Stimulated activated CD8-positive, alpha-beta memory T cell treated with anti-CD3 and anti-CD28 coated beads, Interleukin-15, amount 100 ng/mL, for 48 hours (primary cell): ENCODE results near the gene RNF144A.
A peak's percentile ranks its signal among the peaks of the same experiment; 100 is the strongest.

Source experiments
- DNase-seq, 2 donors: peaks; one replicate each; pipeline ENCODE4 v3.0.0-alpha.2; 2020; ENCODE audit warnings: low read depth in 2 of 2

RNF144A gene

DNA sequence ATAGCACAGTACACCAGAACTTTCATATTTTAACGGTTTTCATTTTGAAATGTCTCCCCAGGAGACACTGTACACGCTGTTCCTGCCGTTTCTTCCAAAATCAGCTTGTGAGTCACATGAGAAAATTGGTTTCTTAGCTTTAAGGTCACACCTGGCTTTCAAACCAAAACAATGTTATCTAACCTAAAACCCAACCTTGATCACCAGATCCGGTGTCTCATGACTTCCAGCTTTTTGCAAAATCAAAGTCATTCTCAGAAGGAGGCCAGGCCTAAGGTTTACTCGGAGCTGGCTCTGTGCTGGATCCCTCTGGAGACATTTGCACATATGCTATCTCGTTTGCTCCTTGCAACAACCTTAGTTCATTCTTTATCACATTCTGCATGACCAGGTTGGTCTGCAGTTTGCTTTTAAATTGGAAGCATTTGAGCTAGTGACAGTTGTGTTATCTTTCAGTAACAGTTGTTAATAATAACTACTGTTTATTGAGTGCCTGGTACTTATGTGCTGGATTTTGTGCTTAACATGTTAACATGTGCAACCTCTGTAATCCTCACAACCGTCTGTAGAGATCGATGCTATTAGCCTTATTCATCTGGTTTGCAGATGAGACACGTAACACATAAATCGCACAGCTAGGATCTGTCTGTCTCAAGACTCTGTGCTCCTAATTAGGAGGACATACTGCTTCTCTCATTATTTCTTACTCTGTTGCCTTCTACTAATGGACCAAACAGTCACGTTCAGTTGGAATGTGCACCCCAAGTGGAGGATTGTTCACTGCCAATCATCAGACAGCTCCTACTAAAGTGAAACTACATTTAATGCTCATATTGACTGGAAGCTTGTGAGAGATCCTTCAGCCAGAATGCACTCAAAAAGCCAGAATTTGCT, 105.5 kb downstream of the RNF144A start:
- no peak for DNase-seq

DNA sequence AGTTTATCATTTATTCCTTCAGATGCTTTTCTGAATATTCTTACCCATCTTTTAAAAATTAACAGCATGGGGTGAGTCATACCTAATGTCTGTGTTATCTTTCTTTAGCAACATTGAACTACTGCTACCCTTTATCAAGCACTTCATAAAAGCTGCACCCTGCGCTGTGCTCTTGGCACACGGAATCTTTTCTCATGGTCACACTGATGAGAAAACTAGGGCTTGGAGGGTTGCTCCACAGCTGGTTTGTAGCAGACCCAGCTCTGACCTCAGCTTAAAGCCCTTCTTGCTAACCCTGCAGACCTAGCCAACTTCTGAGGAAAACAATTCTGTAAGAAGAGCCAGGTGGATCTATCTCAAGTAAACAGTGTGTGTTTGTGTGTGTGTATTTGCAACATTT, 106.3 kb downstream of the RNF144A start:
- no peak for DNase-seq

DNA sequence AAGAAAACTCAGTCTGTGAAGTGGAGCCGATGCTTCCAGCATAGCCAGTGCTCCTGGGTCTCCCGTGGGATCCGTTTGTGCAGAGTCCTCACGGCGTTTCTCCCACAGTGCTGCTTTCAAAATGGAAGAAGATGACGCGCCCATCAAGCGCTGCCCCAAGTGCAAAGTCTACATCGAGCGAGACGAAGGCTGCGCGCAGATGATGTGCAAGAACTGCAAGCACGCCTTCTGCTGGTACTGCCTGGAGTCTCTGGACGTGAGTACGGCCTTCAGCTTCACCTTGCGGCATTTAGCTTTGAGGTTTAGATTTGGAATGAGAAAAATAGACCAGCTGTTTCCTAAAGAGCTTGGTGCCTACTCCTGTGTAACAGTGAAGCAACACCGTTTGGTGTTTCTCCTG, 107.0 kb downstream of the RNF144A start:
- no peak for DNase-seq

DNA sequence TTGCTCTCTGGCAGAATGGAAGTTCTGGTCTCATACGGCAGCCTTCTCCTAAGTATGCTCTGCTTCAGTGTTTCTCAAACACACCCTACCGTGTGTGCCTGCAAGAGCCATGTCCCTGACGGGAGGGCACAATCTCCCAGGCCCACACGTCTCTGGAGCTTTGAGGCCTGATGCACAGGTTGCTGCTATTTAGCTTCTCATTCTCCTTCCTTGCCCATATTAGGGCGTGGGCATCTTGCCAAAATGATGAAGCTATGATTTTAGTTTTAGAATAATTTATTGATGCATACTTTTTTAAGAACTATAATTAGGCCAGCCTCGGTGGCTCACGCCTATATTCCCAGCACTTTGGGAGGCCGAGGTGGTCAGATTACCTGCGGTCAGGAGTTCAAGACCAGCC, 107.9 kb downstream of the RNF144A start:
- DNase-seq: no peak

DNA sequence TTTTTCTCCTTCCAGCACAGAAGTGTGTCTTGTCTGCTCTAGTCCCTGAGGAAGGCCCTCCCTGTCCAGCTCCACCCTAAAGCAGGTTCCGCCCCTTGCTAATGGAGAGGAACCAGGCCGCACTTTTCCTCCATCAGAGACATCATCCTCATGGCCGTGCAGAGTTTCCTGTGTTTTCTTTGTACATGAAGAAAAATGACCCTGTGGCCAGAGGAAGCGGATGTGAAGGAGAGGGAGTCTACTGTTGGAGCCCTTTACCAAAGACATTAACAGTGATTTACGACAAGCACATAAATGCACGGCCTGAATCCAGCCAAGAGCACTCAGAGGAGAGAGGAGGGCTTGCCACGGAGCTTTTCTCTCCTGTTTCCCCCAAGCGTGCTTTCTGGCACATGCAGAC, 109.5 kb downstream of the RNF144A start:
- no peak for DNase-seq

DNA sequence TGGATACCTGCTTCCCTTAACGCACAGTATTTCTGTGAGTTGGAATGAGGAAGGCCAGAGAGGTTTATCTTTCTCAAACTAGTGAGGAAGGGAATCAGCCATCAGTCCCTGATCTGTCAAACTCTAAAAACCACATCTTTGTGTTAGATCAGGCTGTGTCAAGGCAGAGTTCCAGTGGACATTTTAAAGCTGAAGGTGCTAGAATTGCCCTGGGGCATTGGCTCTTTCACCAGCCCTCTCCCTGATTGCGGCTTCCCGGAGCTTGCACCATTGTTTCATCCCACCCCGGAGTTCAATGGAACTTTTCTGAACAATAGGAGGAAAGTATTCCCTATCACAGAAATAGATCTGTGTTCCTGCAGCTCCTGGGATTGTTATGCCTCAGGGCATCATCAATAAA, 110.2 kb downstream of the RNF144A start:
- DNase-seq: no peak

DNA sequence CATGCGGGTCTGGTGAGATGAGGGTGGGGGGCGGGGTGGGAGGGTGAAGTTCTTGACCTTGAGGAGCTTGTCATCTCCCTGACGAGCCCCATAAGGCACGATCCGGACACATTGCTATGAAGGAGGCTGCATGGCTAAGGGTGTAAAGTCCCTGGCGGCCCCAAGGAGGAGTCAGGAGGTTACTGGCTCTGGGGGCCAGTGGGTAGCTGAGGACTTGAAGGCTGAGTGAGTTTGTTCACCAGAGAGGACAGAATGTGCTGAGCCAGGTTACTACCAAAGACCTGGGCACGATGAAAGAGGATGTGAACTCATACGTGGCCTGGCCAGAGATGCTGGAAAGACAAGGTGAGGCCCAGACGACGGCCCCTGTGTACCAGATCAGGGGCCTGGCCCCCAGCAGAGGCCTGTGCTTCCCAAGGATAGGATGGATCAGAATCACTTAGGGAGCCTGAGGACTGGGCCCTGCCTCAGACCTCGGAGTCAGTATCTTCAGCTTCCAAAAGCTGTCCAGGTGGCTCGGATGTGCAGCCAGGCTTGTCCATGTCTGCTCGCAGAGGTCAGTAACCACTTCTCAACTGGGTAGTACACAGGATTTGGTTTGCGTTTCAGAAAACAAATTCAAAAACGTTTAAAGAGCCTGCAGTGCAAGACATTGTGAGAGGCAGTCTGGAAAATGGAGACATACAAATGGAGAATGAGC, 110.9 kb downstream of the RNF144A start:
- DNase-seq: no peak

DNA sequence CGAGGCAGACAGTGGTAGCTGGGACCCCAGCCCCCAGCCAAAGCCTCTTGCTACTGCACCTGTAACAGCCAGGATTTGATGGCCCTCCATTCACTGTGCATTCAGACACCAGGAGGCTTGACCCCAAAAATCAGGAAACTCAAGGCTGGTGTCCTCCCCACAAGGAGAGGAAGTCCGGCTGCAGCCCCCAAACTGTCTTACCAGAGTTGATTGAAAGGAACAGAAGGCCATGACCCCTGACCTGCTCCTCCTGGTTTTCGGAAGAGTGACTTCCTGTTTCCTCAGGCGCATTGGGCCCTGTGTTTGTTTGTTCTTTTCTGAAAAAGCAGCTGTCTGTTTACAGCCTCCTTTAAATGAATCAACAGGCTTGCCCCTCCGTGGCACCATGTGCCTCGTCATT, 111.6 kb downstream of the RNF144A start:
- no peak for DNase-seq

DNA sequence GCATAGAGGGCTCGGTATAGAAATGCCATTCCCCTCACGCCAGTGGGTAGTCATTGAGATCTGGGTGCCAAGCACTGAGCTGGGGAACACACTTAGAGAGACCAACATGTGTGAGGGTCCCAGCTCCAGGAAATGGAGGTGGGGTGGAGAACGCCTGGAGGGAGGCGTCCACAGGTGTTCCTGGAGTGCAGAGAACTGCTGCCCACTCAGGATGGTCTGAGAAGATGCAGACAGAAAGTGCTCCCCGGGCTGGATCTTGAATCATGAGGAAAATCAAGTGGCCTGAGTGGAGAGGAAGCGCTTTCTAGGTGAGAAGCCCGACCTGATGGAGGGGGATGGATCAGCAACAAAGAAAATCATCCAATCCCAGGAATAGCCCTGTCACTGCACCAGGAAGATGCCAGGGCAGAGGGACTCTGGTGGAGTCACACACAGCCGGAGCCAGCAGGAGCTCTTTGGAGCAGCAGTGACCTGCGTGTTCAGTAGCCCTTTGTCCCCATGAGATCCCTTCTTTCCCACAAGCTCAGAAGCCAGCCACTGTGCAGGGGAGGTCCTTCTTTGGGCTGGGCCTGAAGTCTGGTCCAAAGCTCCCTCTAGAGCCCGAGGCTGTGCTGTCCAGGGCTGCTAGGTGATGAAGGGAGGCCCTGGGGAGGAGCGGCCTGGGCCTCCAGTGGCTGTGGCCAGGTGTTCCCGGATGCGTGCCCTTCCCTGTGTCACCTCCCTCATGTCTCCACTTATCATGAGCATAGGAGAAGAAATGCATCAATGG, 112.3 kb downstream of the RNF144A start:
- DNase-seq: no peak

DNA sequence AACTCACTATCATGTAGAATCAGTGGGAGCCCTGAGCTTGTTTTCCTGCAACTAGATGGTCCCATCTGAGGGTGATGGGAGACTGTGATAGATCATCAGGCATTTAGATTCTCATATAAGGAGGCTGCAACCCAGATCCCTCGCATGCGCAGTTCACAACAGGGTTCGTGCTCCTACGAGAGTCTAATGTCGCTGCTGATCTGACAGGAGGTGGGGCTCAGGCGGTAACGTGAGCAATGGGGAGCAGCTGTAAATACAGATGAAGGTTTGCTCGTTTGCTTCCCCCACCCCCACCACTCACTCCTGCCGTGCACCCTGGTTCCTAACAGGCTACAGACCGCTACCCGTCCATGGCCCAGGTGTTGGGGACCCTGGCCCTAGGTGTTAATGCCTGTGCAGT, 113.6 kb downstream of the RNF144A start:
- no peak for DNase-seq

DNA sequence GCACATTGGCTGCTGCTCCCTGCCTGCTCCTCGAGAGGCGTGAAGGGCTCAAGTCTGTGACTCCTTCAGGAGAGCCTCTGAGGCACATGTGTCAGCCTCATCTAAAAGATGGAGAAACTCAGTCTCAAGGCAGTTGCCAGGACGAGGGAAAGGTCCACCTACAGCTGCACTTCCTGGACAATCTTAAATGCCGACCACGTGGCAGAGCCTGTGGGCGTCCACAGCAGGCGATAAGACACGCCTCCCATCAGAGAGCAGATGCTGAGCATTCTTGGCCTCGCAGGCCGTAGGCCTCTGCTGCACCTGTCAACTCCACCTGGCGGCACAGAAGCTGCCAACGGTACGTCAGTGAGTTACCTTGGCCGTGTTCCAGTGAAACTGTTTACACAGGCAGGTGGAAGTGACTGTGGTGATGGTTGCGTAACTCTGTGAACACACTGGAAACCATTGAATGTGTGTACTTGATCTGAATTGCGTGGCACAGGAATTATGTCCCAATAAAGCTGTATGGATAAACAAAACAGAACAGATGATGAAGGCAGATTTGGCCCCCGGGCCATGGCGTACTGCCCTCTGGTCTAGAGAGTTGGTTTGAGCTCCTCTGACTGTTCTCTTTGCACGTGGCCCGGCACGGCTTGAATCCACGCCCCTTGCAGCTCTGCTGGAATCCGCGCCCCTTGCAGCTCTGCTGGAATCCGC, 114.5 kb downstream of the RNF144A start:
- DNase-seq: no peak

DNA sequence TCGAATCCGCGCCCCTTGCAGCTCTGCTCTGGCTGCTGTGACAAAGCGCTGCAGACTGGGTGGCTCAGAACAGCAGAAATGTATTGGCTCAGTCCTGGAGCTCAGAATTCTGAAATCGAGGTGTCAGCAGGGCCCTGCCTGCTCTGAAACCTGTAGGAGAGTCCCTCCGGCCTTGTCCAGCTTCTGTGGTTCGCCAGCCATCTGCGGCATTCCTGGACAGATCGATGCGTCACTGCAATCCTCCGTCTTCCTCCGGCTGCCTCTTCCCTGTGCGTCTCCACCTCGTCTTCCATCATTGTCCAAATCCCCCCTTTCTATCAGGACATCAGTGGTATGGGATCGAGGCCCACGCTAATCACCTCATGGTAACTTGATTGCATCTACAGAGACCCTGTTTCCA, 115.2 kb downstream of the RNF144A start:
- DNase-seq: no peak

DNA sequence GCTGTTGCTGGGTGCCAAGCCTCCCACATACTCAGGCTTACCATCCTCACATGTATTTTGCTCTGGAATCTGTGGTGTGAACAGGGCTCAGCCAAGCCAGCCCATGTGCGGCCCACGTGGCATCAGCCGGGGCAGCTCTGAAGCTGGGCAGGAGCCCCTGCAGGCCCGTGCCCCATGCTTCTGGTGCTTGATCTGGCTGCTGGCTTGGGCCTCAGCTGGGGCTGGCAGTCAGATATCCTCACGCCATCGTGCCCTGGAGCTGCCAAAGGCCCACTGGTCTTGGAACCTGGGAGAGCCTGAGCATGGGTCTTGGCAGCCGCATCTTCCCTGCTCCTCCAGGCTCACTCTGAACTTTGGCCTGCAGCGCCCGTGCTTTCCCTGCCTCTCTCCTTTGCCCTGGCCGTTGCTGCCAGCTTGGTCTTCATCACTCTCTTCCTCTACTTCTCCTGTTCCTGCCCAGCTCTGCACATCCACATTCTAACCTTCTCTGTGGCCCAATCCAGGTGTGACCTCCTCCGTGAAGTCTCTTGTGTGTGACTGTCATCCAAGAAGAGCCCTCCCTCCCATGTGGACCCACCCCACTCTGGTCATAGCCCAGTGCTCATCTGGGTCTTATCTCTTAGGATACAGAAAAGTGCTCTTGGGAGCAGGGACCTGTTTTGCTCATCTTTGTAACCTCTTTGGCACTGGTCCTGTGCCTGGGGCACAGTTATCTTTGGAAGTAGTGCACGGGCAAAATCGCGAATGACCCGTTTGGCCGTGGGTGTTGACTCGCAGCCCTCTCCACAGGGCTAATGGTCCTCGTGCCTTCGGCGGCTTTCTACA, 116.1 kb downstream of the RNF144A start:
- no peak for DNase-seq

DNA sequence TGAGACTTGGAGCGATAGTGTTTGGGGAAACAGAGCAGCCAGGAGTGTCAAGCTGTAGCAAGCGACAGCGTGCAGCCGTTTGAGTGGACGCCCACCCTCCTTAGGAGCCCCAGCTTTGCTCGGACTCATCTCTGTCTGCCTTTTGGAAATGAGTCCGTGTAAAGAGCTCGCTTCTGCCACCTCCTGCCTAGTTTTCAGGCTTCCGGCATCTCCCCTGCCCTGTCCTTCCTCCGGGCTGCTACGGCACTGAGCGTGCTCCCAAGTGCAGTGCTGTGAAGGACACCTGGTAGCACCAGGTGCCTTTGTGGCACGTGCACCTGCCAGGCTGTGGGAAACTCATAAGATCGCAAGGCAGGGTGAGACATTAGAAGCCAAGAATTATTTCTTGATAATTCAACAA, 117.1 kb downstream of the RNF144A start:
- no peak for DNase-seq

DNA sequence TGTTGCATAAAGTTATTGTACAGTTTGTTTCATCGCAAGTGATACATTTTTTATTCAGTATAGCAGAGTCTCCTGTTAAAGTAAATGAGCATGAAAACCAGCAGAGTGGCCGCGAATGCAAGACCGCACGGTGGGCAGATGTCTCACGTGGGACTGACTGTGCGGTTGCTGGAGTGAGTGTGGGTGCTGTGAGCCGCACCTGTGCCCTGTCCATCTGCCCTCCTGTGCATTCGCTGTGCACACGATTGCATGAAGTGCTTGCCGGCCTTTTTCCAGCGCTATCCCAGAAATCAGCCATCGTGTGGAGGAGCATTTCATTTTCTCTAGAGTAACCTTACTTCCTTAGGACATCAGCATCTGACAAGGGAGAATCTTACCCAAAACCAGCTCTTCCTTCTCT, 118.7 kb downstream of the RNF144A start:
- DNase-seq: no peak

DNA sequence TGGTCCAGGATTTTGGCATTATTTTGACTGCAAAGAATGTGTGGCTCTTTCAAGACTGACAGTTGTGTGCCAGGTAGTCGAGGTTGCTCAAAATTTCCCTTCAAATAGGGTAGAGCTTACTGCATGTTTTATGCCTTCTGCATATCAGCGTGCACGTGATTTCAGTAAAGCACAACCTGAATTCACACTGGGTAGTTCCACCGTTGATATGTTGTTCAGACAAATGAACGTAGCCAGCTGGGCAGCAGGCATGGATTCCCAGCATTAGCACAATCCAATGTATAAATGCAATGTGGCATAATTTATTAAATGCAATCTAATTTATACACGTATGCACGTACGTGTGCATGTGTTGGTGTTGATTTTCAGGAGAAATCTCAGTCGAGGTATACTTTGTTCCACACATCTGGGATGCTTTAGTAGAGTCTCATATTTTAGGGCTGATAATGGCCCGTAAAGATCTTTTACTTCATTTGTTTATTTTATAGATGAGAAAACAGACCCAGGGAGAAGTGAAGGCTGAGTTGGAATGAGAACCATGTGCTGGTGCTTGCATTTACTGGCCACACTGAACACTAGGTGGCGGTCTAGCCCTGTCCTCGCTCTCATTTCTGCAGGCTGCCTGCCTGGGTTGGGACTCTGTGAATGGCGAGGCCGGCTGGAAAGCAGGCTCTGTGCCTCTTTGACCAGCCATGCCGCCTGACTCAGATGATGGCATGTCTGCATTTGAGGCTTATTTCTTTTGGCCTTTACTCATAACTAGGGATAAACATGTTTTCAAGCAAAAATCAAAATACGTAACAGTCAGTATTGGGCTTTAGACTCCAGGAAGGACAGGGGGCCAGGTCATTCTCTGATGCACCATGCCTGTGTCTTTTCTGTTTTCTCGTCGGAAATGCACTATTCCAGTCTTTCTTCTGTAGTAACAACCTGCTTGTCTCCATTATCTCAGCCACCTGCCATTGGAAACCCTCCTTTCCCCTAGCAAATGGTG, 120.4 kb downstream of the RNF144A start:
- peak; percentile 13 to 22 for DNase-seq

DNA sequence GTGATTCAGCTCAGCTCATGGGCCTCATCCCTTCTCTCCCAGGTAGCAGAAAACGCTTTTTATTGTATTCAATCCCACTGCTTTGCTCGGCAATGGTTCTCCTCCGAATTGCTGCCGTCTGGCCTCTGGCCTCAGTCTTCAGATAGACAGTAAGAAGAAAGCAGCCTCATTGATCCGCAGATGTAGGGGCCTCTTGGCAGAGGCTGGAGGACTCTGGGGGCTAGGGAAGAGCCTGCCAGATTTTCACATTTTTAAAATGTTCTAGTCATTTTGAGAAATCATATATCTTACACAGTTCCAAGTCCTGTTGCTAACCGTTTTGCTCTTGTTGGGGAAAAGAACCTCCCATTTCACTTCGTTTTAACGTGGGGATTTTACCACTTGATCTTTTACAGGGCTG, 123.3 kb downstream of the RNF144A start:
- no peak for DNase-seq

DNA sequence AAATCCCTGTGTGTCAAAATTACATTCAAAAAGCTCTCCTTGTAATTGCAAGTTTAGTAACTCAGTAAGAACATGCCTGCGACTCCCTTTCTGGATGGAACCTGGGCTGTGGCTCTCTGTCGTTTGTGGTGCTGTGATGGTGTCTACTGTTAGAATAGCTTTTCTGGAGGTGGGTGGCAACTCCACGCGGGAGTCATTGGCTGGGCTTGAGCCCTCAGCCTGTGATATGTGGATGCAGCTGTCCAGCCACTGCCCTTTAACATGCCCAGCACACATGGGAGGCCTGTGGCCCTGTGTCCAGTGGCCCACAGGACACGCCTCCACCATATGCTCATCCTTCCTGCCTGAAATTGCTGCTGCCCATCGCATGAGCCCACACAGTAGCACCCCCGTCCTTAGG, 124.2 kb downstream of the RNF144A start:
- no peak for DNase-seq

DNA sequence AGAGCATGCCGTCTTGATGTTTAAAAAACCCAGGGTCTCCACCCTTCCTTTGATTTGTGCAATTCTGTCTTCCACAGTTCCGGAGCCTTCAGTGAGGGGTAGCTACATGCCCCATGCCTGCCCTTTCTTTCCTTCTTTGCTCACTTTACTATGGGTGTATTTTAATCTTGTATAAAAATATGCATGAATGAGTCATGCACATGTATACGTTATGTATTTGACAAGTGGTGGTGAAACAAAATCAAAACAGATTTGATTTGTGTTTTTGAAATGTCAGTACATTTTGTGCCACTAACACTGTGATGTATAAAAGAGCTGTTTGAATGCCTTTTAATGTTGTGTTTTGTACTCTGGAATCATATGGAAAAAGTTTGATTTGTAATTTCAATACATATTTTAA, 126.5 kb downstream of the RNF144A start:
- DNase-seq: no peak
